Stimulated activated memory B cell treated with anti-CD40 and anti-IgM and Interleukin-4, amounts not matched to agents 10 μg/mL and 1 μg/mL and 100 μg/mL, for 72 hours (primary cell): ENCODE results near the gene PIBF1.
A peak's percentile ranks its signal among the peaks of the same experiment; 100 is the strongest.

Source experiments
- ATAC-seq: fragments of 150-1000 bp; cut with Tn5 transposase; 2 replicates; pipeline ENCODE4 v1.10.0; 2021
- H3K27ac Mint-ChIP-seq: one replicate; pipeline ENCODE4 v1.8.0; 2022; ENCODE audit warnings: mild to moderate bottlenecking, mixed read lengths
- H3K27me3 Mint-ChIP-seq: one replicate; pipeline ENCODE4 v1.8.0; 2022; ENCODE audit warnings: mixed read lengths
- H3K36me3 Mint-ChIP-seq: one replicate; pipeline ENCODE4 v1.8.0; 2022; ENCODE audit warnings: mixed read lengths
- H3K4me1 Mint-ChIP-seq: one replicate; pipeline ENCODE4 v1.8.0; 2022; ENCODE audit warnings: mixed read lengths
- H3K4me3 Mint-ChIP-seq: one replicate; pipeline ENCODE4 v1.8.0; 2022; ENCODE audit warnings: mild to moderate bottlenecking, moderate library complexity, mixed read lengths
- H3K9me3 Mint-ChIP-seq: one replicate; pipeline ENCODE4 v1.8.0; 2022; ENCODE audit warnings: mixed read lengths

The PIBF1 gene

DNA sequence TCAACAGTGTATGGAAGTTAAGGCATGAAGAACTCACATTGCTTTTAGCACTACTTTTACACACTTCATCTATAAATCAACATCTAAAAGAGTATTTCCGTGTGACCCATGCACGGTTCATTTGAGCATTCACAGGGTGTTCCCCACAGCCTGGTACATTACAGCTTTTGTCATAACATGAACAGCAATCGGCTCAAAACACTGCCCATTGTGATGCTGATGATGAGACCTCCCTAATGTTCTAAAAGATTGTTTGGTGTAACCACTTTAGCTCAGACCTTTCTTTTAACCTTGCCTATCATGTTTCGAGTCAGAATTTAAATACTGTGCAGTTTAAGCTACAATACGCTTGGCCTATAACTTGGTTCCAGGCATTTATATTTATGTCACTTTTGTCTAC lies 272.8 kb downstream of the PIBF1 start:
- Mint-ChIP-seq H3K9me3 (no peaks in the 10 kb centered on the region), H3K36me3 (no peaks in the 10 kb centered on the region), H3K4me1 (peaks cover 7% of the 10 kb centered on the region), H3K27me3 (peaks cover 45% of the 10 kb centered on the region), H3K27ac (no peak overlapping the region), H3K4me3 (no peak overlapping the region)
- ATAC-seq, result no peak

DNA sequence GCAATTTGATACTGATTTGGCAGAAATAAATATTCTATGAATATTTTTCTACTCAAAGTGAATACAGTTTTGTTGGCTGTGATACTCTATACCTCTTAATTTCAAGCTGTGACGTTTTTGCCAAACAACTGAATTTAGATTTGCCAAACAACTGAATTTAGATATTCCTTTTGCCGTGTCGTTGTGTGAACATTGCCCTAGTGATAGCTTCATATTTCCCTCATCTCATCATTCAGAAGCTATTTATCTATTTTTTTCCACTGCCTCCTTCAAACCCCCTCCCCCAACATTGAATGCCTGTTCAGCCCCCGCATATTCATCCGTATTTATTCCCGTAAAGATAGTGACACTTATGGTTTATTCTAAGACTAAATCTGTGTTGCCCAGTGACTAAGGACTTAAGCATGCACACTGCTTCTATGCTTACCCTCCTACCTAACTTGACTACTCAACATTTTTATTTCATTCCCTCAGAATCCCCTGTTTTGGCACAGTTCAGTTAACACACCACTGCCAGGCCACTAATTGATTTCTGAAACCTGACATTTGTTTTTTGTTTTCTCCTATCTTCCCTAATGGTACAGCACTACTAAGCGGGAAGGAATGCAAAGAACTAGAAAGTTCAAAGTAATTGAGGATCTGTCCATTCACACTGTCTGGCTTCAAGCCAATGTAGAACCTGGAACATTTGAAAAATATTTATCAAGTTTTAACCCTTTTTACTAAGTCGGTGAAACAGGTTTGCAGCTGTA lies 274.1 kb downstream of the PIBF1 start:
- H3K9me3 Mint-ChIP-seq, result no peaks in the 10 kb centered on the region
- no peaks in the 10 kb centered on the region for H3K36me3 Mint-ChIP-seq
- no peak overlapping the region for H3K4me3 Mint-ChIP-seq
- ATAC-seq, result no peak
- H3K4me1 Mint-ChIP-seq, result peaks cover 16% of the 10 kb centered on the region
- no peak overlapping the region for H3K27ac Mint-ChIP-seq
- peaks cover 39% of the 10 kb centered on the region for H3K27me3 Mint-ChIP-seq

DNA sequence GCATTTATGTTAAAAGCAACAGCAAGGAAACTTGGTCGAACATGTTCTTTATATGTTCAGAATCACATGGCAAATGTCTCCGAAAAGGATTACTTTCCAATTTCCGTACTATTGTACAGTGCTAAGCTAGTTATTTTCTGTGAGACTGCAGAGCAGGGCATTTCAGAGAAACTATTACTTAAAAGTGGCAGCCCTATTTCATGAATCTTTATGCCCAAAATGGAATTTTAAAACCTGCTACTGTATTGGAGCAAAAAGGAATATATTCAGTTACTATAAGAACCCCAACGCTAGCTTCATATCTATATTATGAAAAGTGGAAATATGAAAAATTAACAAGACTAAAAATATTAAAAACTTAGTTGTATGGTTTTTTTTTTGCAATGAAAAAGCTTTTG lies 274.6 kb downstream of the PIBF1 start:
- H3K36me3 Mint-ChIP-seq, result no peaks in the 10 kb centered on the region
- H3K27me3 Mint-ChIP-seq, result peaks cover 36% of the 10 kb centered on the region

GRCh38 chr13:73057284-73058063 lies 275.5 kb downstream of the PIBF1 start:
- no peaks in the 10 kb centered on the region for H3K9me3 Mint-ChIP-seq
- no peak overlapping the region for H3K27ac Mint-ChIP-seq
- H3K4me3 Mint-ChIP-seq, result no peak overlapping the region
- ATAC-seq, result no peak
- peaks cover 16% of the 10 kb centered on the region for H3K4me1 Mint-ChIP-seq
- H3K36me3 Mint-ChIP-seq, result no peaks in the 10 kb centered on the region
- peaks cover 36% of the 10 kb centered on the region for H3K27me3 Mint-ChIP-seq

More for the DNA sequence above, 274.6 kb downstream of the PIBF1 start:
- Mint-ChIP-seq H3K9me3 (no peaks in the 10 kb centered on the region), H3K4me3 (no peak overlapping the region), H3K4me1 (peaks cover 16% of the 10 kb centered on the region), H3K27ac (no peak overlapping the region)
- no peak for ATAC-seq

DNA sequence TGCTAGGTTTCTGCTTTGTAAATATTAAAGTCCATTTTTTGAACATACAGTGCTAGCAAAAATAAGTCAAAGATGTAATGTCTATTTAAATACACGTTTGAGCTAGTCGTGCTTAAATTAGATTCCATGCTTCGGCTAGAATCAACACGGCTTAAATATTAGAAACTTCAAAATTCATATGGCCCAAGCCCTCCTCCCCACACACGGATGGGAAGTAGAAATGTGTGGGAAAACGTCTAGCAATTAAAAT lies 276.1 kb downstream of the PIBF1 start:
- no peak for ATAC-seq
- Mint-ChIP-seq H3K4me1 (peaks cover 16% of the 10 kb centered on the region), H3K36me3 (no peaks in the 10 kb centered on the region), H3K9me3 (no peaks in the 10 kb centered on the region), H3K4me3 (no peak overlapping the region), H3K27ac (no peak overlapping the region), H3K27me3 (peaks cover 36% of the 10 kb centered on the region)

- no peak for ATAC-seq
- Mint-ChIP-seq H3K27me3 (peaks cover 36% of the 10 kb centered on the region), H3K4me1 (peaks cover 16% of the 10 kb centered on the region), H3K36me3 (no peaks in the 10 kb centered on the region), H3K9me3 (no peaks in the 10 kb centered on the region), H3K4me3 (peak overlapping the region; percentile 78), H3K27ac (peak overlapping the region; percentile 36)
These were observed 276.5 kb downstream of the PIBF1 start for GRCh38 chr13:73058432-73058735.

- Mint-ChIP-seq H3K4me3 (peak within 1 kb of the TSS; percentile 78), H3K27ac (peak within 1 kb of the TSS; percentile 36), H3K9me3 (no peaks in the 10 kb centered on the region), H3K27me3 (peaks cover 36% of the 10 kb centered on the region), H3K4me1 (peaks cover 16% of the 10 kb centered on the region), H3K36me3 (no peaks in the 10 kb centered on the region)
- ATAC-seq, result peak; percentile 99
These were observed 277.0 kb downstream of the PIBF1 start, which contains the start of gene KLF5 for GRCh38 chr13:73058736-73059459. TSS of gene KLF5 (plus strand) at chr13:73059005. CDS start at chr13:73059328, 323 bp downstream.

DNA sequence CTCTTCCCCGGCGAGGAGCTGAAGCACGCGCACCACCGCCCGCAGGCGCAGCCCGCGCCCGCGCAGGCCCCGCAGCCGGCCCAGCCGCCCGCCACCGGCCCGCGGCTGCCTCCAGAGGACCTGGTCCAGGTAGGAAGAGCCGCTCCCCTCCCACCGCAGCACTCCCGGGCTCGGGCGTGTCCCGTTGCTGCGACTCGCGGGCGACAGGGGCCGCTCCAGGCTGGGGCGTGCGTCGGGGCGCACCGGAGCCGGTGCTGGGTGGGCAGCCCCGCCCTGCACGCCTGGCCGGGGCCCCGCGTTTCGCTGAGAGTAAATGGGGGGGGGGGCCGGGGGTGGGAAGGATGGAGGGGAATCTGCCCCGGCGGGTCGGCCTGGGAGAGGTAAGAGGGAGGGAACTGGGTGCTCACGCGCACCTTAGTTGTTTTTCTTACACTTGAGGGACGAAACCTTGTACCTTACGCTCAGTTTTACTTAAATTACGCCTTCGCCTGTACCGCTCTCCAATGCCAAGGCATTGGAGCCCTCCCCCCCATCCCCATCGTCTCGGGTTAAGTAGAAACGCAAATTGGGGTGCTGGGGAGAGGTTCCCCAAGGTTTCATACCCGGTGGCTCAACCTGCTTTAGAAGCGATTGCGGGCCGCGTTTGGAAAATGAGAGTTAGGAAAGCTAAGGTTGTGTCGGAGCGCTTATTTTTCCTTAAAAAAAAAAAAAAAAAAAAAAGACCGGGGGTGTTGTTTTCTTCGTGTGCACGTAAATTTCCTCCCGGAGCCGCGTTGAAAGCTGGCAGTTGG lies 277.7 kb downstream of the PIBF1 start:
- H3K27me3 Mint-ChIP-seq, result peaks cover 34% of the 10 kb centered on the region
- ATAC-seq, result peak; percentile 44
- no peaks in the 10 kb centered on the region for H3K9me3 Mint-ChIP-seq

DNA sequence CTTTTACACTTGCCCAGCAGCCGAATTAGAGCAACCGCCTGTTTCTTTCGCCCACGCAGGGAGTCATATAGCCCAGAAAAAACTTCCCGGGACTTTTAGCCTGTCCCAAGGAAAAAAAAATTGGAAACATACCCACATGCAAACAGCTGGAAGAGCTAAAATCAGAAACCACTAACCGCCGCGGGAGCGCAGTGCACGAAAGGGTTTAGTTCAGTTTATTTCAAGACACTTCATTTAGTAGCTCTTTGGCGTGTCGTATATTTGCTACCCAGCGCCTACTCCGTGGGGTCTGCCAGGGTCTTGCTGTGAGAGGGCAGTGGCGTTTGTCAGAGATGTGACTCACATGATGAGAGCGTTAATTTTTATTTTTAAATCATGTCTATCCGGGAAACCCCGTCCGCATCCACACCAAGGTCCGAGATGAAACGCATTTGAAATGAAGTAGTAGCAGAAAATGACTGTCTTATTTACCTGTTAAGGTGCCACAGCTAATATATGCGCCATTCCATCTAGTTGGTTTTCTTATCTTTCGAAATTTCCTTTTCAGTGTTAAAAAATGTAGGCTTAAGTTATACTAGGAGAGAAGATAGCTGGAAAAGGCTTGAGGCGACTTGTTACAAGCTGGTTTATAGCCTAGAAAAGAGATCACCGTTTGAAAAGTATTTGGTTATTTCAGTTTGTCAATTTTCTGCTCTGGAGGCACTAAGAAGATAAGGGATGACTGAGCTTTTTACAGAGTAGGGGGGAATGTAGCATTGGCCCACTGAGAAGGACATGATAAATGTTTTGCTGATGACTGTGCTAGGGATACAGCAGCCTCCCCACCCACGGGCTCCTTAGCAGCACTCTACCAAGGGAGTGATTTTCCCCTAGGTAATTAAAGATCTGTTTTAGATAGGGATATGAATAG lies 278.6 kb downstream of the PIBF1 start:
- Mint-ChIP-seq H3K9me3 (no peaks in the 10 kb centered on the region), H3K4me3 (peak overlapping the region; percentile 59), H3K36me3 (no peaks in the 10 kb centered on the region), H3K27me3 (peaks cover 25% of the 10 kb centered on the region), H3K27ac (no peak overlapping the region), H3K4me1 (peaks cover 16% of the 10 kb centered on the region)
- no peak for ATAC-seq

More for the DNA sequence above, 277.7 kb downstream of the PIBF1 start:
- Mint-ChIP-seq H3K4me1 (peaks cover 16% of the 10 kb centered on the region), H3K27ac (no peak overlapping the region), H3K4me3 (peak overlapping the region; percentile 65), H3K36me3 (no peaks in the 10 kb centered on the region)

- Mint-ChIP-seq H3K27me3 (peaks cover 15% of the 10 kb centered on the region), H3K4me3 (no peak overlapping the region), H3K9me3 (no peaks in the 10 kb centered on the region), H3K4me1 (peaks cover 16% of the 10 kb centered on the region), H3K27ac (no peak overlapping the region), H3K36me3 (no peaks in the 10 kb centered on the region)
- ATAC-seq, result no peak
These were observed 279.5 kb downstream of the PIBF1 start for GRCh38 chr13:73061473-73061872.

GRCh38 chr13:73061876-73062275 lies 279.9 kb downstream of the PIBF1 start:
- Mint-ChIP-seq H3K27me3 (peaks cover 13% of the 10 kb centered on the region), H3K4me3 (no peak overlapping the region), H3K27ac (no peak overlapping the region), H3K36me3 (no peaks in the 10 kb centered on the region), H3K9me3 (no peaks in the 10 kb centered on the region), H3K4me1 (peaks cover 16% of the 10 kb centered on the region)
- no peak for ATAC-seq

GRCh38 chr13:73062468-73062867 lies 280.5 kb downstream of the PIBF1 start:
- H3K4me3 Mint-ChIP-seq, result no peak overlapping the region
- ATAC-seq, result no peak
- H3K9me3 Mint-ChIP-seq, result no peaks in the 10 kb centered on the region
- peaks cover 16% of the 10 kb centered on the region for H3K4me1 Mint-ChIP-seq
- H3K27me3 Mint-ChIP-seq, result peaks cover 13% of the 10 kb centered on the region
- H3K27ac Mint-ChIP-seq, result no peak overlapping the region
- H3K36me3 Mint-ChIP-seq, result no peaks in the 10 kb centered on the region

DNA sequence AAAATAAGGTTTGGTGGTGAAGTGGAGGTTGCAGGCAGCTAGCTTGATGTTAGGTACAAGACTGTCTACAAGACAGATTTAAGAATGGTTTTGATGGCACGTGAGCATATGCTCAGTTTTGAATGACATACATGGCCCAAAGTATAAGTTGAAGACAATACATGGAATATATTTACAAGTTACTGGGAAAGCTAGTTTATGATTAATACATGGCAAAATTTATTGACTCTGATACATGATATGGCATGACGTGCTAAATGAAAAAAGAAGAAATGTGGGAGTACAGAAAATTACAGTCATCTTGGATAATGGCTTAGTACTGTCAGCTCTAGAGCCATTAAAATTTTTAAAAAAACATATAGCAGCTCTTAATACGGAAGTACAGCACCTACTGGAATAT lies 281.2 kb downstream of the PIBF1 start:
- ATAC-seq, result no peak
- H3K27me3 Mint-ChIP-seq, result peaks cover 10% of the 10 kb centered on the region
- no peaks in the 10 kb centered on the region for H3K36me3 Mint-ChIP-seq
- H3K4me3 Mint-ChIP-seq, result no peak overlapping the region
- no peaks in the 10 kb centered on the region for H3K9me3 Mint-ChIP-seq
- H3K27ac Mint-ChIP-seq, result no peak overlapping the region
- peaks cover 16% of the 10 kb centered on the region for H3K4me1 Mint-ChIP-seq

GRCh38 chr13:73065036-73065435 lies 283.1 kb downstream of the PIBF1 start:
- Mint-ChIP-seq H3K27ac (no peak overlapping the region), H3K36me3 (no peaks in the 10 kb centered on the region), H3K9me3 (no peaks in the 10 kb centered on the region), H3K4me1 (peaks cover 7% of the 10 kb centered on the region), H3K27me3 (no peaks in the 10 kb centered on the region), H3K4me3 (no peak overlapping the region)
- no peak for ATAC-seq
